ENCODE measurements around the gene PCGF3.
A peak's percentile ranks its signal among the peaks of the same experiment; 100 is the strongest.

Gene PCGF3

GRCh38 chr4:815464-816146 lies 110.0 kb downstream of the PCGF3 start:
- DNase-seq (ENCODE audit: low read depth in 1 of 2, low spot score in 1 of 2) = peak in 1 of 2 experiments; percentile 36
- TF ChIP-seq JUND (IDR thresholded peaks at IDR 0.05; ENCODE audit: low read depth) = no peak
- in situ Hi-C loops (cut with HindIII; ENCODE audit: low pct_unique_long_range_greater_than_20kb, low sequenced_read_pairs) = no loop called here

DNA sequence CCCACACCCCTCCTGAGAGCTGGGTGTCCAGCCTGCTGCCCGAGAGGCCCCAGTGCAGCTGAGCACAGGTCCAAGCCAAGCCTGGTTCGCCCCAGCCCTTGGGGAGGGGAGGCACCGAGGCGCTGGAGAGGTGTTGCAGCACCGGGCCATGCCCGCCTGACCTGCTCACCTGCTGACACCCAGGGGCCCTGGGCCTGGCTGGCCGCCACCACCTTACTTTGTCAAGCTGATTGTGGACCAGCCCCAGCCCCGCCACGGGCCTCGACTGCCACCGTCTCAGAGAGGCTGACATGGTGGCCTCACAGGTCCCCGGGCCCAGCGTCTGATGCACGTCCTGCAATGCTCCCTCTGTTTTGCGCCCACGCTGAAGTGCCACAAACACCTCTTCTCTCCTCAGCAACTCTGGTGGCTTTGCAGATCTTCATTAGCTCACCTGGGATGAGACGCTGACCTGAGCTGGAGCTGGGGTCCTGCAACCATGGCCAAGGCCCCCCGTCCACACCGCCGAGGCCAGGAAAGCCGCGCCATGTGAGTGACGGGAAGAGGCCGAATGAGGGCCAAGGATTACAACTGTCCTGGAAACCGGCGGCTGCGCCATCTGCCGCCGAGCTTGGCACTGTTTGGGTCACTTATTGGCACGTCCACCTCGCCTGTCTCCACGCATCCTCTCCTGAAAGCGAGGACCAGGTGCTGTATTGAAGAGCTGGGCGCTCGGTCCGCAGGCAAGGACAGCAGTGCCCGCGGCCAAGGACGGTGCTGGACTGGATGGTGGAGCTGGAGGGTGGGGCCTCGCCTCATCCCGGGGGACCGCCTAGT lies 112.7 kb downstream of the PCGF3 start:
- no peak for TF ChIP-seq JUND (IDR thresholded peaks at IDR 0.05; ENCODE audit: low read depth)

GRCh38 chr4:819401-820229 lies 114.0 kb downstream of the PCGF3 start:
- no peak for DNase-seq (ENCODE audit: low read depth in 1 of 2, low spot score in 1 of 2)
- TF ChIP-seq JUND (IDR thresholded peaks at IDR 0.05; ENCODE audit: low read depth) = no peak
- in situ Hi-C loops (cut with HindIII; ENCODE audit: low pct_unique_long_range_greater_than_20kb, low sequenced_read_pairs) = no loop called here

More for the DNA sequence above, 112.7 kb downstream of the PCGF3 start:
- DNase-seq (ENCODE audit: low read depth in 1 of 2, low spot score in 1 of 2) = no peak
- in situ Hi-C loops (cut with HindIII; ENCODE audit: low pct_unique_long_range_greater_than_20kb, low sequenced_read_pairs) = no loop called here
